Activated CD4-positive, alpha-beta T cell treated with anti-CD3 and anti-CD28 coated beads for 36 hours (primary cell): ENCODE results near the gene PLIN5. TPM values are rescaled to one million over a fixed set of nuclear protein-coding genes. Genes with fewer than 3 reads are reported as not detected.
A peak's percentile ranks its signal among the peaks of the same experiment; 100 is the strongest.

Source experiments
- ATAC-seq: fragments of 200-7000 bp; cut with Tn5 transposase; one replicate; pipeline ENCODE4 v1.10.0; 2021; ENCODE audit warnings: mild to moderate bottlenecking, moderate library complexity
- CTCF ChIA-PET: fragments of 350-600 bp; sonication (Branson Sonifier 250); formaldehyde crosslinking; loops from one replicate; lab custom pipeline; 2021; ENCODE audit warnings: antibody characterized with exemption; lab: Charles Lee
- POLR2A ChIA-PET: fragments of 350-600 bp; sonication (Branson Sonifier 250); formaldehyde crosslinking; loops from one replicate; lab custom pipeline; 2021; ENCODE audit warnings: antibody characterized with exemption, inconsistent platforms; lab: Charles Lee
- DNase-seq: peaks from one replicate; pipeline ENCODE4 v3.0.0-alpha.2; 2020
- H3K27ac Mint-ChIP-seq: one replicate; pipeline ENCODE4 v1.8.0; 2021; ENCODE audit warnings: mixed read lengths
- H3K27me3 Mint-ChIP-seq: one replicate; pipeline ENCODE4 v1.8.0; 2021; ENCODE audit warnings: mixed read lengths
- H3K36me3 Mint-ChIP-seq: one replicate; pipeline ENCODE4 v1.8.0; 2021; ENCODE audit warnings: low read depth, mixed read lengths
- H3K4me1 Mint-ChIP-seq: one replicate; pipeline ENCODE4 v1.8.0; 2021; ENCODE audit warnings: mixed read lengths
- H3K4me3 Mint-ChIP-seq: one replicate; pipeline ENCODE4 v1.8.0; 2021; ENCODE audit warnings: mild to moderate bottlenecking, moderate library complexity, mixed read lengths
- H3K9me3 Mint-ChIP-seq: one replicate; pipeline ENCODE4 v1.8.0; 2021; ENCODE audit warnings: low read depth, mixed read lengths
- intact Hi-C, 2 experiments: fragments of 100-400 bp; cut with DNase I in 1 of 2; cut with micrococcal nuclease in 1 of 2; formaldehyde crosslinking; loops; one replicate each; pipeline versions ENCODE4 v1.14.2 to v1.15.1; 2022 to 2024; cut with DNase I, micrococcal nuclease
- total RNA-seq, 2 experiments: library from RNA; stranded (reverse); gene quantifications; one replicate each; pipeline ENCODE4 v1.2.3, GENCODE V29; 2021

Gene PLIN5
- total RNA-seq, 2 experiments from 2014 or later = not detected

GRCh38 chr19:4507804-4508203 lies 27.2 kb downstream of the PLIN5 start:
- ATAC-seq (no peak), DNase-seq (no peak)
- H3K9me3 Mint-ChIP-seq = no peaks in the 10 kb centered on the region
- no peak overlapping the region for H3K27ac Mint-ChIP-seq
- no peaks in the 10 kb centered on the region for H3K27me3 Mint-ChIP-seq
- intact Hi-C loops = no loop called here
- ChIA-PET POLR2A (no interaction called here), CTCF (interaction anchor here (1.8 kb wide), 1 partner anchor 16 kb away, joined by 7 read pairs; no protein-coding TSS in a partner anchor)
- H3K4me3 Mint-ChIP-seq = no peak overlapping the region
- H3K36me3 Mint-ChIP-seq = no peaks in the 10 kb centered on the region
- H3K4me1 Mint-ChIP-seq = peaks cover 7% of the 10 kb centered on the region

- Mint-ChIP-seq H3K27me3 (no peaks in the 10 kb centered on the region), H3K4me1 (peaks cover 7% of the 10 kb centered on the region), H3K36me3 (no peaks in the 10 kb centered on the region), H3K27ac (no peak overlapping the region), H3K4me3 (no peak overlapping the region), H3K9me3 (no peaks in the 10 kb centered on the region)
- no peak for DNase-seq
- POLR2A ChIA-PET = no interaction called here
- ATAC-seq = no peak
- intact Hi-C loops = no loop called here
- CTCF ChIA-PET = no interaction called here
Observed at GRCh38 chr19:4507150-4507452, 27.9 kb downstream of the PLIN5 start.

- H3K4me1 Mint-ChIP-seq = peaks cover 7% of the 10 kb centered on the region
- no peaks in the 10 kb centered on the region for H3K9me3 Mint-ChIP-seq
- intact Hi-C loops = no loop called here
- DNase-seq = peak; percentile 29
- CTCF ChIA-PET = no interaction called here
- H3K4me3 Mint-ChIP-seq = no peak overlapping the region
- ATAC-seq = peak; percentile 67
- POLR2A ChIA-PET = no interaction called here
- no peak overlapping the region for H3K27ac Mint-ChIP-seq
- H3K27me3 Mint-ChIP-seq = no peaks in the 10 kb centered on the region
- no peaks in the 10 kb centered on the region for H3K36me3 Mint-ChIP-seq
Observed at GRCh38 chr19:4506449-4507149, 28.4 kb downstream of the PLIN5 start.

GRCh38 chr19:4505570-4506448 lies 29.2 kb downstream of the PLIN5 start:
- ATAC-seq (peak; percentile 22), DNase-seq (no peak)
- peaks cover 2% of the 10 kb centered on the region for H3K36me3 Mint-ChIP-seq
- no peaks in the 10 kb centered on the region for H3K9me3 Mint-ChIP-seq
- ChIA-PET POLR2A (no interaction called here), CTCF (no interaction called here)
- no peaks in the 10 kb centered on the region for H3K27me3 Mint-ChIP-seq
- no peak overlapping the region for H3K4me3 Mint-ChIP-seq
- H3K4me1 Mint-ChIP-seq = peaks cover 7% of the 10 kb centered on the region
- intact Hi-C loops = no loop called here
- no peak overlapping the region for H3K27ac Mint-ChIP-seq

GRCh38 chr19:4504891-4505569 lies 30.0 kb downstream of the PLIN5 start:
- Mint-ChIP-seq H3K4me1 (peaks cover 7% of the 10 kb centered on the region), H3K36me3 (peaks cover 3% of the 10 kb centered on the region), H3K4me3 (no peak overlapping the region), H3K9me3 (no peaks in the 10 kb centered on the region), H3K27ac (no peak overlapping the region), H3K27me3 (no peaks in the 10 kb centered on the region)
- DNase-seq (no peak), ATAC-seq (no peak)
- POLR2A ChIA-PET = no interaction called here
- intact Hi-C loops = no loop called here
- CTCF ChIA-PET = no interaction called here

- DNase-seq (no peak), ATAC-seq (no peak)
- ChIA-PET POLR2A (no interaction called here), CTCF (no interaction called here)
- H3K27ac Mint-ChIP-seq = no peak overlapping the region
- H3K36me3 Mint-ChIP-seq = peaks cover 3% of the 10 kb centered on the region
- no peaks in the 10 kb centered on the region for H3K9me3 Mint-ChIP-seq
- no peak overlapping the region for H3K4me3 Mint-ChIP-seq
- no peaks in the 10 kb centered on the region for H3K27me3 Mint-ChIP-seq
- intact Hi-C loops = no loop called here
- peaks cover 7% of the 10 kb centered on the region for H3K4me1 Mint-ChIP-seq
Observed at GRCh38 chr19:4504297-4504701, 30.7 kb downstream of the PLIN5 start.

- ATAC-seq (no peak), DNase-seq (no peak)
- intact Hi-C loops = no loop called here
- Mint-ChIP-seq H3K27me3 (no peaks in the 10 kb centered on the region), H3K9me3 (no peaks in the 10 kb centered on the region), H3K4me1 (peaks cover 7% of the 10 kb centered on the region), H3K27ac (no peak overlapping the region), H3K36me3 (peaks cover 3% of the 10 kb centered on the region), H3K4me3 (no peak overlapping the region)
- CTCF ChIA-PET = no interaction called here
- POLR2A ChIA-PET = no interaction called here
Observed at GRCh38 chr19:4503825-4504170, 31.2 kb downstream of the PLIN5 start.

GRCh38 chr19:4503132-4503824 lies 31.7 kb downstream of the PLIN5 start:
- intact Hi-C loops = no loop called here
- peaks cover 3% of the 10 kb centered on the region for H3K36me3 Mint-ChIP-seq
- CTCF ChIA-PET = interaction anchor here (0.6 kb wide), 1 partner anchor 64 kb away, joined by 3 read pairs; no protein-coding TSS in a partner anchor
- no peak overlapping the region for H3K27ac Mint-ChIP-seq
- DNase-seq (no peak), ATAC-seq (no peak)
- H3K9me3 Mint-ChIP-seq = no peaks in the 10 kb centered on the region
- POLR2A ChIA-PET = no interaction called here
- H3K4me3 Mint-ChIP-seq = no peak overlapping the region
- peaks cover 7% of the 10 kb centered on the region for H3K4me1 Mint-ChIP-seq
- no peaks in the 10 kb centered on the region for H3K27me3 Mint-ChIP-seq

GRCh38 chr19:4502282-4503131 lies 32.5 kb downstream of the PLIN5 start:
- Mint-ChIP-seq H3K4me1 (peaks cover 7% of the 10 kb centered on the region), H3K4me3 (no peak overlapping the region), H3K27ac (no peak overlapping the region), H3K27me3 (no peaks in the 10 kb centered on the region), H3K9me3 (no peaks in the 10 kb centered on the region), H3K36me3 (peaks cover 3% of the 10 kb centered on the region)
- no peak for DNase-seq
- ATAC-seq = no peak
- intact Hi-C loops = no loop called here
- ChIA-PET CTCF (interaction anchor here (0.6 kb wide), 1 partner anchor 64 kb away, joined by 3 read pairs; no protein-coding TSS in a partner anchor), POLR2A (no interaction called here)

- intact Hi-C loops = no loop called here
- H3K4me3 Mint-ChIP-seq = no peak overlapping the region
- POLR2A ChIA-PET = no interaction called here
- no peaks in the 10 kb centered on the region for H3K9me3 Mint-ChIP-seq
- H3K36me3 Mint-ChIP-seq = peaks cover 3% of the 10 kb centered on the region
- H3K27ac Mint-ChIP-seq = no peak overlapping the region
- ATAC-seq (no peak), DNase-seq (no peak)
- H3K27me3 Mint-ChIP-seq = no peaks in the 10 kb centered on the region
- H3K4me1 Mint-ChIP-seq = peaks cover 6% of the 10 kb centered on the region
- CTCF ChIA-PET = no interaction called here
Observed at GRCh38 chr19:4501691-4502090, 33.3 kb downstream of the PLIN5 start.
